Measurements from ENCODE around the gene ZNF473. TPM values are rescaled to one million over a fixed set of nuclear protein-coding genes. Genes with fewer than 3 reads are reported as not detected.
A peak's percentile ranks its signal among the peaks of the same experiment; 100 is the strongest.

ZNF473 gene
- total RNA-seq, 4 donors from 2014 or later, result 5.5 to 20.9 (median 11.4) TPM

- Histone ChIP-seq H3K9me3 (no peaks in the 10 kb centered on the region), H3K36me3 (peaks cover 0 to 99% of the 10 kb centered on the region in 2 donors), H3K4me1 (peaks cover 2 to 37% (median 8%) of the 10 kb centered on the region in 3 donors), H3K4me3 (no peak overlapping the region), H3K27ac (no peak overlapping the region), H3K27me3 (no peaks in the 10 kb centered on the region)
- TF ChIP-seq, protein P1, sequence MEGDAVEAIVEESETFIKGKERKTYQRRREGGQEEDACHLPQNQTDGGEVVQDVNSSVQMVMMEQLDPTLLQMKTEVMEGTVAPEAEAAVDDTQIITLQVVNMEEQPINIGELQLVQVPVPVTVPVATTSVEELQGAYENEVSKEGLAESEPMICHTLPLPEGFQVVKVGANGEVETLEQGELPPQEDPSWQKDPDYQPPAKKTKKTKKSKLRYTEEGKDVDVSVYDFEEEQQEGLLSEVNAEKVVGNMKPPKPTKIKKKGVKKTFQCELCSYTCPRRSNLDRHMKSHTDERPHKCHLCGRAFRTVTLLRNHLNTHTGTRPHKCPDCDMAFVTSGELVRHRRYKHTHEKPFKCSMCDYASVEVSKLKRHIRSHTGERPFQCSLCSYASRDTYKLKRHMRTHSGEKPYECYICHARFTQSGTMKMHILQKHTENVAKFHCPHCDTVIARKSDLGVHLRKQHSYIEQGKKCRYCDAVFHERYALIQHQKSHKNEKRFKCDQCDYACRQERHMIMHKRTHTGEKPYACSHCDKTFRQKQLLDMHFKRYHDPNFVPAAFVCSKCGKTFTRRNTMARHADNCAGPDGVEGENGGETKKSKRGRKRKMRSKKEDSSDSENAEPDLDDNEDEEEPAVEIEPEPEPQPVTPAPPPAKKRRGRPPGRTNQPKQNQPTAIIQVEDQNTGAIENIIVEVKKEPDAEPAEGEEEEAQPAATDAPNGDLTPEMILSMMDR (IDR thresholded peaks at IDR 0.05), result no peak
- TF ChIP-seq POLR2AphosphoS5 (IDR thresholded peaks at IDR 0.05) (no peak), EP300 (IDR thresholded peaks at IDR 0.05) (no peak), POLR2A (IDR thresholded peaks at IDR 0.05) (no peak)
- no peak for ATAC-seq
- WGBS, 2 donors (ENCODE audit: low coverage in 1 of 2), result 80% methylated on average over 1 of the region's 6 CpGs; no CpG with 5 or more reads in 1 of the 2 donors
Observed at GRCh38 chr19:49999371-50000010, 26.3 kb upstream of the ZNF473 start.

- H3K27me3 ChIP-seq, result no peaks in the 10 kb centered on the region
- peaks cover 0 to 98% of the 10 kb centered on the region in 2 donors for H3K36me3 ChIP-seq
- H3K9me3 ChIP-seq, result no peaks in the 10 kb centered on the region
- WGBS, 2 donors (ENCODE audit: low coverage in 1 of 2), result 84 to 87% methylated on average over 7 to 8 of the region's 20 CpGs
- H3K4me1 ChIP-seq, result peaks cover 3 to 44% (median 9%) of the 10 kb centered on the region in 3 donors
- H3K27ac ChIP-seq, result no peak overlapping the region
- no peak for ATAC-seq
- H3K4me3 ChIP-seq, result no peak overlapping the region
- TF ChIP-seq POLR2AphosphoS5 (IDR thresholded peaks at IDR 0.05) (no peak), EP300 (IDR thresholded peaks at IDR 0.05) (no peak), POLR2A (IDR thresholded peaks at IDR 0.05) (no peak)
- TF ChIP-seq, protein P1 (IDR thresholded peaks at IDR 0.05), result no peak
Observed at GRCh38 chr19:50000038-50000840, 25.6 kb upstream of the ZNF473 start.

- Histone ChIP-seq H3K36me3 (peaks cover 0 to 98% of the 10 kb centered on the region in 2 donors), H3K4me3 (no peak overlapping the region), H3K9me3 (no peaks in the 10 kb centered on the region), H3K4me1 (peaks cover 3 to 45% (median 9%) of the 10 kb centered on the region in 3 donors), H3K27me3 (no peaks in the 10 kb centered on the region), H3K27ac (no peak overlapping the region)
- TF ChIP-seq POLR2A (IDR thresholded peaks at IDR 0.05), result no peak
- TF ChIP-seq, protein P1 (IDR thresholded peaks at IDR 0.05), result no peak
- no peak for TF ChIP-seq POLR2AphosphoS5 (IDR thresholded peaks at IDR 0.05)
- TF ChIP-seq EP300 (IDR thresholded peaks at IDR 0.05), result no peak
- 83 to 84% methylated on average over 1 to 7 of the region's 16 CpGs for WGBS, 2 donors (ENCODE audit: low coverage in 1 of 2)
- ATAC-seq, result no peak
Observed at GRCh38 chr19:50000841-50001557, 24.8 kb upstream of the ZNF473 start.

- TF ChIP-seq POLR2A (IDR thresholded peaks at IDR 0.05), result no peak
- no peak for ATAC-seq
- no peak overlapping the region for H3K4me3 ChIP-seq
- peaks cover 0 to 98% of the 10 kb centered on the region in 2 donors for H3K36me3 ChIP-seq
- H3K27ac ChIP-seq, result no peak overlapping the region
- no peaks in the 10 kb centered on the region for H3K9me3 ChIP-seq
- H3K4me1 ChIP-seq, result peaks cover 3 to 45% (median 9%) of the 10 kb centered on the region in 3 donors
- H3K27me3 ChIP-seq, result no peaks in the 10 kb centered on the region
- 90 to 100% methylated on average over 1 to 2 of the region's 8 CpGs for WGBS, 2 donors (ENCODE audit: low coverage in 1 of 2)
Observed at GRCh38 chr19:50001775-50002174, 24.0 kb upstream of the ZNF473 start.

- 80% methylated on average over 2 of the region's 6 CpGs; no CpG with 5 or more reads in 1 of the 2 donors for WGBS, 2 donors (ENCODE audit: low coverage in 1 of 2)
- Histone ChIP-seq H3K36me3 (peaks cover 0 to 98% of the 10 kb centered on the region in 2 donors), H3K4me1 (peaks cover 3 to 45% (median 9%) of the 10 kb centered on the region in 3 donors), H3K4me3 (no peak overlapping the region), H3K9me3 (no peaks in the 10 kb centered on the region), H3K27me3 (no peaks in the 10 kb centered on the region), H3K27ac (peak overlapping the region in 2 of 4 donors; percentile 67 to 80)
- no peak for ATAC-seq
- TF ChIP-seq POLR2AphosphoS5 (IDR thresholded peaks at IDR 0.05) (no peak), POLR2A (IDR thresholded peaks at IDR 0.05) (no peak), EP300 (IDR thresholded peaks at IDR 0.05) (no peak)
- TF ChIP-seq, protein P1 (IDR thresholded peaks at IDR 0.05), result no peak
Observed at GRCh38 chr19:50002386-50002960, 23.3 kb upstream of the ZNF473 start.
